Measurements from ENCODE around the gene JCHAIN. TPM values are rescaled to one million over a fixed set of nuclear protein-coding genes. Genes with fewer than 3 reads are reported as not detected.
"Not testable (repeated sequence)": the region's sequence is repeated elsewhere in the genome, so short reads cannot be mapped to it uniquely, and the experiment has no call there.

Gene JCHAIN
- total and polyA plus RNA-seq, 2 experiments from 2014 or later = 2.3 to 4.9 TPM

DNA sequence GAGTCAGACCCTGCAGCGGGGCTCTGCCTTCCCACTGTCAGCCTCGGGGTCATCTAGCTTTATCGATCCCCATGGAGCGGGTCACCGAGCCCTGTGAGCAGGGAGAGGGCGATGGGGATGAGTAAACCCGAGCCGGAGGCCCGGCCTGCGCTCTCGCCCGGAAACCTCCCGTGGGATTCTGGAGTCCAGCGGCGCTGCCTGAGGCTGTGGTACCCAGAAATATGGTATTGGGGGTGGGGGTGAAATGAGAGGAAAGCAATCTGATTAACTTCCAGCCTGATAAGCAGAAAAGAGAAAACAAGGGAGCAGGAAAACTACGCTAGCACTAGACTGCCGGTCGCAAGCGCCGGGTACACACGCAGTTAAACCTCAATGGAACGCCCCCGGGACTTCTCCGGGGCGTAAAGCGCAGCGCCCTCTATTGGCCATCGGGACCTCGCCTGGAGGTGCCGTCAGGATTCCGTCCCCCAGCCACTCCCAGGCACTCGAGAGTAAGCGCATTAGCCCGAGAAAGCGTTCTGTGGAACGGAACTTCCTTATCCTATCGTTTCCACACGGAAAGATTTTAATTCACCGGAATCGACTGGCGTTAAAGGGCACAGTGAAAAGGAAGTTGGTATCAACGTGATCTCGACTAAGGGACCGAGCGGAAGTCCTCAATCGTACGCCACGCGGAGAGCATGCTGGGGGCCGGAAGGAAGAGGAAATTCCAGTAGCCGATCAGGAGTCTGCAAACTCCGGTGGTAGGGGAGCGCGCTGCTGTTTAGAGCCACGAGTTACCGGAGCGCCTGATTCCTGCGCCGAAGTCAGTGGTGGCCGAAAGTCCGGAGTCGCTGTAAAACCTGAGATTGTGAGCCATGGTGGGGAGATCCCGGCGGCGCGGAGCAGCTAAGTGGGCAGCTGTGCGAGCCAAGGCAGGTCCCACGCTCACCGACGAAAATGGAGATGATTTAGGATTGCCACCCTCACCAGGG lies 21.8 kb upstream of the JCHAIN start, which contains the start of gene UTP3:
Gene UTP3, plus strand, starts transcription at position 712 of the 974 bp plus-strand sequence. Its CDS starts 146 bp downstream, at position 858.
- H3K9me3 ChIP-seq (ENCODE audit: low read depth) = no peaks in the 10 kb centered on the region
- TF ChIP-seq EZH2 (IDR thresholded peaks at IDR 0.05; ENCODE audit: insufficient read depth, poor library complexity, severe bottlenecking) (no peak), EZH2phosphoT487 (IDR thresholded peaks at IDR 0.05; ENCODE audit: insufficient read depth, low read depth) (no peak)
- peaks cover 3% of the 10 kb centered on the region; the same call in 1 of the 2 replicates for H3K36me3 ChIP-seq (ENCODE audit: low read depth)
- in situ Hi-C loops (cut with MboI) = no loop called here
- peak within 1 kb of the TSS; percentile 99 for H2AFZ ChIP-seq
- peaks cover 15% of the 10 kb centered on the region for H3F3A ChIP-seq (ENCODE audit: insufficient read depth)
- H3K27ac ChIP-seq = peak within 1 kb of the TSS; percentile 97
- H3K9ac ChIP-seq = peak within 1 kb of the TSS; percentile 96
- DNase-seq = peak; percentile 99
- H3K4me2 ChIP-seq (ENCODE audit: unreplicated experiment) = peak within 1 kb of the TSS; percentile 98
- 1% methylated on average over 70 of the region's 70 CpGs for WGBS, 2 experiments (ENCODE audit: low coverage in 1 of 2, low lambda C conversion rate in 2 of 2, missing lambda C conversion rate in 2 of 2)
- no peaks in the 10 kb centered on the region for H3K9me2 ChIP-seq (ENCODE audit: insufficient read depth)
- no peaks in the 10 kb centered on the region; the same call in 1 of the 2 replicates for H4K20me1 ChIP-seq (ENCODE audit: insufficient read depth)
- peaks cover 27% of the 10 kb centered on the region for H3K4me1 ChIP-seq (ENCODE audit: insufficient read depth)
- no peaks in the 10 kb centered on the region for H3K27me3 ChIP-seq (replicated peaks; ENCODE audit: insufficient read depth)
- peaks cover 47% of the 10 kb centered on the region for H3K79me2 ChIP-seq (ENCODE audit: insufficient read depth)
- H3K4me3 ChIP-seq = peak within 1 kb of the TSS; percentile 100

DNA sequence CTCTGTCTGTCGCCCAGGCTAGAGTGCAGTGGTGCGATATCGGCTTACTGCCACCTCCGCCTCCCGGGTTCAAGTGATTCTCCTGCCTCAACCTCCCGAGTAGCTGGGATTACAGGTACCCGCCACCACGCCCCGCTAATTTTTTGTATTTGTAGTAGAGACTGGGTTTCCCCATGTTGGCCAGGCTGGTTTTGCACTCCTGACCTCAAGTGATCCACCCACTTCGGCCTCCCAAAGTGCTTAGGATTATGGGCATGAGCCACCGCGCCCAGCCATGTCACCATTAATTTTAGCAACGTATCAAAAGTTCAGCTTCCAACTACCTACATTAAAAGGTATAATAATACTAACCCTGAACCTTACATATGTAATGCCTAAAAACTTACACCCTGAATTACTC lies 21.1 kb upstream of the JCHAIN start:
- Histone ChIP-seq H3K79me2 (ENCODE audit: insufficient read depth) (peaks cover 40% of the 10 kb centered on the region), H3K4me2 (ENCODE audit: unreplicated experiment) (peak overlapping the region; percentile 98), H4K20me1 (ENCODE audit: insufficient read depth) (no peaks in the 10 kb centered on the region; the same call in 1 of the 2 replicates), H3K9me2 (ENCODE audit: insufficient read depth) (no peaks in the 10 kb centered on the region), H3K9me3 (ENCODE audit: low read depth) (no peaks in the 10 kb centered on the region), H3K4me1 (ENCODE audit: insufficient read depth) (peaks cover 27% of the 10 kb centered on the region), H3K27ac (peak overlapping the region; percentile 97), H3K36me3 (ENCODE audit: low read depth) (peaks cover 3% of the 10 kb centered on the region; the same call in 1 of the 2 replicates), H3K9ac (peak overlapping the region; percentile 96), H3K4me3 (peak overlapping the region; percentile 100), H2AFZ (peak overlapping the region; percentile 99), H3K27me3 (replicated peaks; ENCODE audit: insufficient read depth) (no peaks in the 10 kb centered on the region), H3F3A (ENCODE audit: insufficient read depth) (peaks cover 15% of the 10 kb centered on the region)
- WGBS, 2 experiments (ENCODE audit: low coverage in 1 of 2, low lambda C conversion rate in 2 of 2, missing lambda C conversion rate in 2 of 2) = 65% methylated on average over 13 of the region's 13 CpGs
- TF ChIP-seq EZH2phosphoT487 (IDR thresholded peaks at IDR 0.05; ENCODE audit: insufficient read depth, low read depth) (no peak), EZH2 (IDR thresholded peaks at IDR 0.05; ENCODE audit: insufficient read depth, poor library complexity, severe bottlenecking) (no peak)
- in situ Hi-C loops (cut with MboI) = no loop called here
- DNase-seq = no peak

DNA sequence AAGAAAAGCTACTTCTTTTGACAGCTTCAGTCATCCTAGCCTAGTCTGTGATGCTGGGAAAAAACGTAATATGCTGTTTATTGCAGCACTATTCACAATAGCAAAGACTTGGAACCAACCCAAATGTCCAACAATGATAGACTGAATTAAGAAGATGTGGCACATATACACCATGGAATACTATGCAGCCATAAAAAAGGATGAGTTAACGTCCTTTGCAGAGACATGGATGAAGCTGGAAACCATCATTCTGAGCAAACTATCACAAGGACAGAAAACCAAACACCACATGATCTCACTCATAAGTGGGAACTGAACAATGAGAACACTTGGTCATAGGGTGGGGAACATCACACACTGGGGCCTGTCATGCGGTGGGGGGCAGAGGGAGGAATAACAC lies 15.8 kb upstream of the JCHAIN start:
- DNase-seq; in situ Hi-C loops (cut with MboI); H3K9ac ChIP-seq; H3K4me2 ChIP-seq (ENCODE audit: unreplicated experiment); H3K4me3 ChIP-seq; H3K4me1 ChIP-seq (ENCODE audit: insufficient read depth); H2AFZ ChIP-seq; H3K79me2 ChIP-seq (ENCODE audit: insufficient read depth); H3K27me3 ChIP-seq (replicated peaks; ENCODE audit: insufficient read depth); H4K20me1 ChIP-seq (ENCODE audit: insufficient read depth); H3K36me3 ChIP-seq (ENCODE audit: low read depth); H3K9me3 ChIP-seq (ENCODE audit: low read depth); H3K27ac ChIP-seq; H3K9me2 ChIP-seq (ENCODE audit: insufficient read depth): not testable (repeated sequence)
- 74 to 83% methylated on average over 3 of the region's 3 CpGs for WGBS, 2 experiments (ENCODE audit: low coverage in 1 of 2, low lambda C conversion rate in 2 of 2, missing lambda C conversion rate in 2 of 2)
- peaks cover 12% of the 10 kb centered on the region for H3F3A ChIP-seq (ENCODE audit: insufficient read depth)

DNA sequence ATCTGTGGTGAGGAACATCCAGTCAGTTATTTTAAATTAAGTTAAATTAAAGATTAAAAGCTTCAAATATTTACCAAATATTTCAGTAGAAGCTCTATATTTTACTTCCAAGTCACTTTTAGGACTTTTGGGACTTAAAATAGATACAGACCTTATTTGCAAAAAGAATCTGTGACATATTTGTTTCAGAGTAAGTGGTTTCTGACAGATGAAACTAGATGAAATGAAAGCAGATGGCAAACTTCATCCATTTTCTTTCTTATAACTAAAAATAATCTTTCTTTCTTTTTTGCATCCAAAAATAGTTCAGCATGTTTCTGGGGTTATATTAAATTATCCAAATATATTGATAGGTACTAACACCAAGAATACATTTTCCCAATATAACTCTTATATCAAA lies 15.4 kb upstream of the JCHAIN start:
- peaks cover 6% of the 10 kb centered on the region for H3K4me1 ChIP-seq (ENCODE audit: insufficient read depth)
- H3K27me3 ChIP-seq (replicated peaks; ENCODE audit: insufficient read depth) = no peaks in the 10 kb centered on the region
- H3K4me3 ChIP-seq = no peak overlapping the region
- no peaks in the 10 kb centered on the region for H4K20me1 ChIP-seq (ENCODE audit: insufficient read depth)
- no peaks in the 10 kb centered on the region for H3K9me2 ChIP-seq (ENCODE audit: insufficient read depth)
- H3F3A ChIP-seq (ENCODE audit: insufficient read depth) = peaks cover 14% of the 10 kb centered on the region
- in situ Hi-C loops (cut with MboI) = no loop called here
- H2AFZ ChIP-seq = no peak overlapping the region; the same call in 1 of the 2 replicates
- H3K27ac ChIP-seq = no peak overlapping the region
- no peak for TF ChIP-seq EZH2phosphoT487 (IDR thresholded peaks at IDR 0.05; ENCODE audit: insufficient read depth, low read depth)
- no peaks in the 10 kb centered on the region for H3K79me2 ChIP-seq (ENCODE audit: insufficient read depth)
- no peak overlapping the region for H3K4me2 ChIP-seq (ENCODE audit: unreplicated experiment)
- no peak for DNase-seq
- H3K36me3 ChIP-seq (ENCODE audit: low read depth) = no peaks in the 10 kb centered on the region
- no peaks in the 10 kb centered on the region for H3K9me3 ChIP-seq (ENCODE audit: low read depth)
- no peak overlapping the region for H3K9ac ChIP-seq
